ENCODE measurements around the gene SORT1.

SORT1 gene

DNA sequence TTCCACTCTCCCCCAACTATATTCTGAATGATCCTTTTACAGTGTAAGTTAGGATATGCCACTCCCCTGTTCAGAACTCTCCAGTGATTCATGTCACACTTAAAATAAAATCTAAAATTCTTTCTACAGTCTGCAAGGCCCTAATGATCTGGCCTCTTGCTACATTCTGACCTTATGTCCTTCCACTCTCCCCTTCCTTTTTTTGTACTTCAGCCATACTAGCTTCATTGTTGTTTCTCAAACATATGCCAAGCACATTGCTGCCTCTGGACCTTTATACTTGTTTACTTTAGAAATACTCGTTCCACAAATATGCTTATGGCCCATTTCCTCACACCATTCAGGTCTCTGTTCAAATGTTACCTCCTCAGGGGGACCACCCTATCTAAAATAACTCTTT, 43.4 kb upstream of the SORT1 start:
- Histone ChIP-seq H3K9ac (no peak overlapping the region), H2AFZ (ENCODE audit: low read depth) (no peak overlapping the region), H3K79me2 (ENCODE audit: insufficient read depth, low read depth) (no peaks in the 10 kb centered on the region), H4K20me1 (ENCODE audit: insufficient read depth) (no peaks in the 10 kb centered on the region), H3K4me2 (no peak overlapping the region), H3K36me3 (ENCODE audit: insufficient read depth) (no peaks in the 10 kb centered on the region), H3K27me3 (ENCODE audit: insufficient read depth, low read depth) (no peaks in the 10 kb centered on the region), H3K4me1 (ENCODE audit: low read depth, poor library complexity, severe bottlenecking) (peaks cover 6% of the 10 kb centered on the region), H3K4me3 (IDR thresholded peaks at IDR 0.05; ENCODE audit: insufficient read depth, low read depth, low read length) (no peak overlapping the region), H3K27ac (no peak overlapping the region)
- TF ChIP-seq, protein P1, sequence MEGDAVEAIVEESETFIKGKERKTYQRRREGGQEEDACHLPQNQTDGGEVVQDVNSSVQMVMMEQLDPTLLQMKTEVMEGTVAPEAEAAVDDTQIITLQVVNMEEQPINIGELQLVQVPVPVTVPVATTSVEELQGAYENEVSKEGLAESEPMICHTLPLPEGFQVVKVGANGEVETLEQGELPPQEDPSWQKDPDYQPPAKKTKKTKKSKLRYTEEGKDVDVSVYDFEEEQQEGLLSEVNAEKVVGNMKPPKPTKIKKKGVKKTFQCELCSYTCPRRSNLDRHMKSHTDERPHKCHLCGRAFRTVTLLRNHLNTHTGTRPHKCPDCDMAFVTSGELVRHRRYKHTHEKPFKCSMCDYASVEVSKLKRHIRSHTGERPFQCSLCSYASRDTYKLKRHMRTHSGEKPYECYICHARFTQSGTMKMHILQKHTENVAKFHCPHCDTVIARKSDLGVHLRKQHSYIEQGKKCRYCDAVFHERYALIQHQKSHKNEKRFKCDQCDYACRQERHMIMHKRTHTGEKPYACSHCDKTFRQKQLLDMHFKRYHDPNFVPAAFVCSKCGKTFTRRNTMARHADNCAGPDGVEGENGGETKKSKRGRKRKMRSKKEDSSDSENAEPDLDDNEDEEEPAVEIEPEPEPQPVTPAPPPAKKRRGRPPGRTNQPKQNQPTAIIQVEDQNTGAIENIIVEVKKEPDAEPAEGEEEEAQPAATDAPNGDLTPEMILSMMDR (conservative IDR thresholded peaks at IDR 0.05; ENCODE audit: low read depth, low read length) = no peak

DNA sequence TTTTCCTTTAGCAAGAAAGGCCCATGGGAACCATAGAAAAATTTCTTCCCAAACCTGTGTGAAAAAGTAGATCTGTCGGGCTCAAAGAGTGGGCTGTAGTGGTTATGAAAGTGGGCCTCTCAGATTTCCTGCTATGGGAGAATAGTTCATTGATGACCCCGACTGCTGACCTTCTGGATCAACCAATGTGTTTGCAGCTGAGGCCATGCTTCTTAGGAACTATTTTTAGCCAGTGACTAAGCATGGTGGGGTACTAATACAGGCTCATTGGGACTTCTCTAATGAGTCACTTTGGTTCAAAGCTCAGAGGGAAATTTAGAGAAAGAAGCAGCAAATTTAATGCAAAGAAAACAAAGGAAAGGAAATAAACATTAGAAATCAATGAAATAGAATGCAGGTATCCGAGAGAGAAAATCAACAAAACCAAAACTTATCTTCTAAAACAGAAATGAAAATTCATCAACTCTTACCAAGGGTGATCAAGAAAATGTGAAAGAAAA, 41.1 kb upstream of the SORT1 start:
- H3K4me2 ChIP-seq = no peak overlapping the region
- H2AFZ ChIP-seq (ENCODE audit: low read depth) = no peak overlapping the region
- H3K79me2 ChIP-seq (ENCODE audit: insufficient read depth, low read depth) = no peaks in the 10 kb centered on the region
- TF ChIP-seq, protein P1 (conservative IDR thresholded peaks at IDR 0.05; ENCODE audit: low read depth, low read length) = no peak
- no peaks in the 10 kb centered on the region for H3K36me3 ChIP-seq (ENCODE audit: insufficient read depth)
- H3K4me3 ChIP-seq (IDR thresholded peaks at IDR 0.05; ENCODE audit: insufficient read depth, low read depth, low read length) = no peak overlapping the region
- peaks cover 6% of the 10 kb centered on the region for H3K4me1 ChIP-seq (ENCODE audit: low read depth, poor library complexity, severe bottlenecking)
- H3K9ac ChIP-seq = no peak overlapping the region
- H3K27ac ChIP-seq = no peak overlapping the region
- H4K20me1 ChIP-seq (ENCODE audit: insufficient read depth) = no peaks in the 10 kb centered on the region
- H3K27me3 ChIP-seq (ENCODE audit: insufficient read depth, low read depth) = no peaks in the 10 kb centered on the region

DNA sequence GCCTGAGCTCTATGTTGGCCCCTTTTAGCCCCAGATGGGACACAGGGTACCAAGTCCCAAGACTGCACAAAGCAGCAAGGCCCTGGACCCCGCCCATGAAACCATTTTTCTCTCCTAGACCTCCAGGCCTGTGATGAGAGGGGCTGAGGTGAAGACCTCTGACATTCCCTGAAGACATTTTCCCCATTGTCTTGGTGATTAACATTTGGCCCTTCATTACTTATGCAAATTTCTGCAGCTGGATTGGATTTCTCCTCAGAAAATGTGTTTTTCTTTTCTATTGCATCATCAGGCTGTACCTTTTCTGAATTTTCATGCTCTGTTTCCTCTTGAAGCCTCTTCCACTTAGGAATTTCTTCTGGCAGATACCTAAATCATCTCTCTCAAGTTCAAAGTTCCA, 36.8 kb upstream of the SORT1 start:
- Histone ChIP-seq H3K27ac (no peak overlapping the region), H3K27me3 (ENCODE audit: insufficient read depth, low read depth) (no peaks in the 10 kb centered on the region), H3K4me3 (IDR thresholded peaks at IDR 0.05; ENCODE audit: insufficient read depth, low read depth, low read length) (no peak overlapping the region), H3K79me2 (ENCODE audit: insufficient read depth, low read depth) (no peaks in the 10 kb centered on the region), H3K4me1 (ENCODE audit: low read depth, poor library complexity, severe bottlenecking) (peaks cover 6% of the 10 kb centered on the region), H3K4me2 (no peak overlapping the region), H3K36me3 (ENCODE audit: insufficient read depth) (no peaks in the 10 kb centered on the region), H3K9ac (no peak overlapping the region), H2AFZ (ENCODE audit: low read depth) (no peak overlapping the region), H4K20me1 (ENCODE audit: insufficient read depth) (no peaks in the 10 kb centered on the region)
- TF ChIP-seq, protein P1 (conservative IDR thresholded peaks at IDR 0.05; ENCODE audit: low read depth, low read length) = no peak

DNA sequence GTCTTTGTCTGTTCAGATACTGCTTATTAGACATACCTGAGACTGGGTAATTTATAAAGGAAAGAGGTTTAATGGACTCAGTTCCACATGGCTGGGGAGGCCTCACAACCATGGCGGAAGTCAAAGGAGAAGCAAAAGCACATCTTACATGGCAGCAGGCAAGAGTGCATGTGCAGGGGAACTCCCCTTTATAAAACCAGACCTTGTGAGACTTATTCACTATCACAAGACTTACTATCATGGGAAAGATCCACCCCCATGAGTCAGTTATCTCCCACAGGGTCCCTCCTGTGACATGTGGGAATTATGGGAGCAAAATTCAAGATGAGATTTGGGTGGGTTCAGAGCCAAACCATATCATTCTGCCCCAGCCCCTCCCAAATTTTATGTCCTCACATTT, 35.6 kb upstream of the SORT1 start:
- no peak overlapping the region for H3K4me2 ChIP-seq

More for the DNA sequence above, 35.6 kb upstream of the SORT1 start:
- no peak overlapping the region for H3K9ac ChIP-seq
- no peaks in the 10 kb centered on the region for H3K27me3 ChIP-seq (ENCODE audit: insufficient read depth, low read depth)
- H4K20me1 ChIP-seq (ENCODE audit: insufficient read depth) = no peaks in the 10 kb centered on the region
- no peak overlapping the region for H3K4me3 ChIP-seq (IDR thresholded peaks at IDR 0.05; ENCODE audit: insufficient read depth, low read depth, low read length)
- H3K79me2 ChIP-seq (ENCODE audit: insufficient read depth, low read depth) = peaks cover 6% of the 10 kb centered on the region; the same call in 1 of the 2 replicates
- no peaks in the 10 kb centered on the region for H3K36me3 ChIP-seq (ENCODE audit: insufficient read depth)
- H3K4me1 ChIP-seq (ENCODE audit: low read depth, poor library complexity, severe bottlenecking) = no peaks in the 10 kb centered on the region
- TF ChIP-seq, protein P1 (conservative IDR thresholded peaks at IDR 0.05; ENCODE audit: low read depth, low read length) = no peak
- no peak overlapping the region for H3K27ac ChIP-seq
- no peak overlapping the region for H2AFZ ChIP-seq (ENCODE audit: low read depth)
